HEK293 (cell line): Measurements from ENCODE around the gene LDHAL6B.

ENCODE experiments used
- CTCF ChIA-PET: fragments of 350-600 bp; formaldehyde crosslinking; extraction: SDS; loops from one replicate; lab custom pipeline; 2021; ENCODE audit warnings: antibody characterized with exemption; lab: Yijun Ruan, JAX
- POLR2A ChIA-PET: fragments of 300-600 bp; formaldehyde crosslinking; extraction: SDS; loops from one replicate; lab custom pipeline; 2020; ENCODE audit warnings: antibody characterized with exemption, inconsistent platforms; lab: Yijun Ruan, JAX
- H3K27ac ChIP-seq: fragments of 200-500 bp; sonication (Bioruptor generic); 2 replicates; pipeline ENCODE4 v1.5.1; 2014; ENCODE audit warnings: low read depth, low read length, control low read depth, inconsistent platforms; ENCODE audit errors: extremely low read depth
- H3K36me3 ChIP-seq, 2 experiments: fragments of 200-500 bp in 1 of 2; sonication (Bioruptor generic) in 1 of 2; 1 replicate in 1 of 2; 2 replicates in 1 of 2; pipeline ENCODE4 v1.5.1; 2014 to 2017; ENCODE audit warnings: inconsistent platforms in 2 of 2, low read length in 2 of 2; ENCODE audit not compliant: control insufficient read depth in 2 of 2, insufficient read depth in 1 of 2
- H3K4me1 ChIP-seq: fragments of 200-500 bp; sonication (Bioruptor generic); 2 replicates; pipeline ENCODE4 v1.5.1; 2014; ENCODE audit warnings: mild to moderate bottlenecking, low read length, inconsistent platforms; ENCODE audit not compliant: control insufficient read depth, insufficient read depth
- H3K4me3 ChIP-seq: 2 replicates; pipeline ENCODE4 v1.5.1; 2011; ENCODE audit warnings: low read depth, mild to moderate bottlenecking, control low read depth, low read length, moderate library complexity
- H3K9me3 ChIP-seq: fragments of 200-500 bp; sonication (Bioruptor generic); 2 replicates; pipeline ENCODE4 v1.5.1; 2014; ENCODE audit warnings: low read depth, low read length, inconsistent platforms; ENCODE audit not compliant: control insufficient read depth, insufficient read depth
- HOXC10 ChIP-seq: sonication (generic); formaldehyde crosslinking; IDR thresholded peaks from 2 replicates; pipeline ENCODE4 v1.8.1; 2023; ENCODE audit warnings: mild to moderate bottlenecking, missing genetic modification reagents
- KLF10 ChIP-seq: fragments of 450-650 bp; IDR thresholded peaks from 2 replicates; pipeline ENCODE4 v1.5.1; 2018; ENCODE audit warnings: missing biosample characterization, mild to moderate bottlenecking, missing genetic modification characterization
- KLF7 ChIP-seq: fragments of 450-650 bp; formaldehyde crosslinking; IDR thresholded peaks from 2 replicates; pipeline ENCODE4 v1.5.1; 2016; ENCODE audit warnings: missing biosample characterization, missing genetic modification characterization, borderline replicate concordance
- ZFHX2 ChIP-seq: fragments of 450-650 bp; formaldehyde crosslinking; conservative IDR thresholded peaks from 2 replicates; pipeline ENCODE4 v1.5.1; 2016; ENCODE audit warnings: missing biosample characterization, missing genetic modification characterization
- ZNF157 ChIP-seq: fragments of 450-650 bp; formaldehyde crosslinking; IDR thresholded peaks from 2 replicates; pipeline ENCODE4 v1.5.1; 2016; ENCODE audit warnings: missing biosample characterization, missing genetic modification characterization
- ZNF23 ChIP-seq: fragments of 450-650 bp; formaldehyde crosslinking; IDR thresholded peaks from 2 replicates; pipeline ENCODE4 v1.5.1; 2016; ENCODE audit warnings: missing biosample characterization, missing genetic modification characterization, borderline replicate concordance
- ZNF292 ChIP-seq: fragments of 450-650 bp; formaldehyde crosslinking; IDR thresholded peaks from 2 replicates; pipeline ENCODE4 v1.5.1; 2016; ENCODE audit warnings: low read depth, missing biosample characterization, missing genetic modification characterization, borderline replicate concordance
- ZNF394 ChIP-seq: fragments of 450-650 bp; formaldehyde crosslinking; IDR thresholded peaks from 2 replicates; pipeline ENCODE4 v1.5.1; 2016; ENCODE audit warnings: missing biosample characterization, missing genetic modification characterization, mild to moderate bottlenecking, moderate library complexity, borderline replicate concordance
- ZNF521 ChIP-seq: fragments of 450-650 bp; formaldehyde crosslinking; IDR thresholded peaks from 2 replicates; pipeline ENCODE4 v1.5.1; 2017; ENCODE audit warnings: missing biosample characterization, mild to moderate bottlenecking, missing genetic modification characterization
- ZNF596 ChIP-seq: fragments of 450-650 bp; IDR thresholded peaks from 2 replicates; pipeline ENCODE4 v1.5.0; 2018; ENCODE audit warnings: missing biosample characterization, mild to moderate bottlenecking, missing genetic modification characterization, moderate library complexity
- ZNF621 ChIP-seq: fragments of 450-650 bp; formaldehyde crosslinking; IDR thresholded peaks from 2 replicates; pipeline ENCODE4 v1.5.1; 2017; ENCODE audit warnings: missing biosample characterization, missing genetic modification characterization
- ZNF629 ChIP-seq: fragments of 450-650 bp; formaldehyde crosslinking; IDR thresholded peaks from 2 replicates; pipeline ENCODE4 v1.5.1; 2017; ENCODE audit warnings: missing biosample characterization, missing genetic modification characterization
- ZNF747 ChIP-seq: fragments of 450-650 bp; formaldehyde crosslinking; IDR thresholded peaks from 2 replicates; pipeline ENCODE4 v1.5.1; 2016; ENCODE audit warnings: missing biosample characterization, missing genetic modification characterization
- ZNF768 ChIP-seq: fragments of 450-650 bp; formaldehyde crosslinking; IDR thresholded peaks from 2 replicates; pipeline ENCODE4 v1.5.1; 2018; ENCODE audit warnings: missing biosample characterization, mild to moderate bottlenecking, missing genetic modification characterization
- TF ChIP-seq, protein P1 (sequence below): fragments of 450-650 bp; formaldehyde crosslinking; IDR thresholded peaks from 2 replicates; pipeline ENCODE4 v1.5.1; 2016; ENCODE audit warnings: missing biosample characterization, missing genetic modification characterization
- TF ChIP-seq, protein P2 (sequence below): fragments of 450-650 bp; formaldehyde crosslinking; IDR thresholded peaks from 2 replicates; pipeline ENCODE4 v1.5.0; 2017; ENCODE audit warnings: missing biosample characterization, missing genetic modification characterization, borderline replicate concordance
- TF ChIP-seq, protein P3 (sequence below): fragments of 450-650 bp; formaldehyde crosslinking; IDR thresholded peaks from 2 replicates; pipeline ENCODE4 v1.5.1; 2016; ENCODE audit warnings: missing biosample characterization, missing genetic modification characterization
- TF ChIP-seq, protein P4 (sequence below): fragments of 450-650 bp; formaldehyde crosslinking; conservative IDR thresholded peaks from 2 replicates; pipeline ENCODE4 v1.5.1; 2016; ENCODE audit warnings: low read depth, missing biosample characterization, missing genetic modification characterization
- TF ChIP-seq, protein P5 (sequence below): IDR thresholded peaks from 2 replicates; pipeline ENCODE4 v1.6.1; 2011; ENCODE audit warnings: mild to moderate bottlenecking, low read depth, low read length, borderline replicate concordance

Gene LDHAL6B

DNA sequence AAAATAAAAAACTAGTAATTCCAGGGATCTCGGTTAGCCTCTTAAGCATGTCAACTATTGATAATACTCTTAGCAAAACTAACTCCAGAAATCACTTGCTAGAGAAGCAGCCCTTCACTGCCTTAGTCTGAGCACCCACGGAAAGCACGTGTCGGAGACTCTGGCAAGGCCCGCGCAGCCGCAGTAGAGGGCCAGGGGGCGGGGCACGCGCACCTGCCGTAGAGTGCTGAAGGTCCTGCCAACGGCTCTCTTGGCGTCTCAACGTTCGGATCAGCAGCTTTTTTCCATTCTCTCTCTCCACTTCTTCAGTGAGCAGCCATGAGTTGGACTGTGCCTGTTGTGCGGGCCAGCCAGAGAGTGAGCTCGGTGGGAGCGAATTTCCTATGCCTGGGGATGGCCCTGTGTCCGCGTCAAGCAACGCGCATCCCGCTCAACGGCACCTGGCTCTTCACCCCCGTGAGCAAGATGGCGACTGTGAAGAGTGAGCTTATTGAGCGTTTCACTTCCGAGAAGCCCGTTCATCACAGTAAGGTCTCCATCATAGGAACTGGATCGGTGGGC, at the start of gene LDHAL6B:
Gene LDHAL6B, plus strand, starts transcription at position 221 of the 561 bp plus-strand sequence. Its CDS starts 98 bp downstream, at position 319.
- H3K36me3 ChIP-seq, result peaks cover 0 to 35% of the 10 kb centered on the region in 2 experiments; a peak in 2 of 3 replicates
- no peaks in the 10 kb centered on the region for H3K9me3 ChIP-seq

More for the DNA sequence above, at the start of gene LDHAL6B:
- Histone ChIP-seq H3K27ac (no peak within 1 kb of the TSS), H3K4me1 (no peaks in the 10 kb centered on the region), H3K4me3 (no peak within 1 kb of the TSS)
- ChIA-PET POLR2A (no interaction called here), CTCF (no interaction called here)
- TF ChIP-seq ZFHX2 (tag by site-specific recombination), result no peak
- no peak for TF ChIP-seq ZNF157 (tag by site-specific recombination)
- TF ChIP-seq ZNF521, result no peak
- no peak for TF ChIP-seq ZNF621 (tag by site-specific recombination)
- TF ChIP-seq ZNF747 (tag by site-specific recombination), result no peak
- no peak for TF ChIP-seq ZNF292 (tag by site-specific recombination)
- TF ChIP-seq, protein P1, sequence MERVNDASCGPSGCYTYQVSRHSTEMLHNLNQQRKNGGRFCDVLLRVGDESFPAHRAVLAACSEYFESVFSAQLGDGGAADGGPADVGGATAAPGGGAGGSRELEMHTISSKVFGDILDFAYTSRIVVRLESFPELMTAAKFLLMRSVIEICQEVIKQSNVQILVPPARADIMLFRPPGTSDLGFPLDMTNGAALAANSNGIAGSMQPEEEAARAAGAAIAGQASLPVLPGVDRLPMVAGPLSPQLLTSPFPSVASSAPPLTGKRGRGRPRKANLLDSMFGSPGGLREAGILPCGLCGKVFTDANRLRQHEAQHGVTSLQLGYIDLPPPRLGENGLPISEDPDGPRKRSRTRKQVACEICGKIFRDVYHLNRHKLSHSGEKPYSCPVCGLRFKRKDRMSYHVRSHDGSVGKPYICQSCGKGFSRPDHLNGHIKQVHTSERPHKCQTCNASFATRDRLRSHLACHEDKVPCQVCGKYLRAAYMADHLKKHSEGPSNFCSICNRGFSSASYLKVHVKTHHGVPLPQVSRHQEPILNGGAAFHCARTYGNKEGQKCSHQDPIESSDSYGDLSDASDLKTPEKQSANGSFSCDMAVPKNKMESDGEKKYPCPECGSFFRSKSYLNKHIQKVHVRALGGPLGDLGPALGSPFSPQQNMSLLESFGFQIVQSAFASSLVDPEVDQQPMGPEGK (tag by site-specific recombination), result no peak
- TF ChIP-seq ZNF768 (tag by site-specific recombination), result no peak
- no peak for TF ChIP-seq ZNF394 (tag by site-specific recombination)
- TF ChIP-seq KLF7, result no peak
- TF ChIP-seq, protein P2, sequence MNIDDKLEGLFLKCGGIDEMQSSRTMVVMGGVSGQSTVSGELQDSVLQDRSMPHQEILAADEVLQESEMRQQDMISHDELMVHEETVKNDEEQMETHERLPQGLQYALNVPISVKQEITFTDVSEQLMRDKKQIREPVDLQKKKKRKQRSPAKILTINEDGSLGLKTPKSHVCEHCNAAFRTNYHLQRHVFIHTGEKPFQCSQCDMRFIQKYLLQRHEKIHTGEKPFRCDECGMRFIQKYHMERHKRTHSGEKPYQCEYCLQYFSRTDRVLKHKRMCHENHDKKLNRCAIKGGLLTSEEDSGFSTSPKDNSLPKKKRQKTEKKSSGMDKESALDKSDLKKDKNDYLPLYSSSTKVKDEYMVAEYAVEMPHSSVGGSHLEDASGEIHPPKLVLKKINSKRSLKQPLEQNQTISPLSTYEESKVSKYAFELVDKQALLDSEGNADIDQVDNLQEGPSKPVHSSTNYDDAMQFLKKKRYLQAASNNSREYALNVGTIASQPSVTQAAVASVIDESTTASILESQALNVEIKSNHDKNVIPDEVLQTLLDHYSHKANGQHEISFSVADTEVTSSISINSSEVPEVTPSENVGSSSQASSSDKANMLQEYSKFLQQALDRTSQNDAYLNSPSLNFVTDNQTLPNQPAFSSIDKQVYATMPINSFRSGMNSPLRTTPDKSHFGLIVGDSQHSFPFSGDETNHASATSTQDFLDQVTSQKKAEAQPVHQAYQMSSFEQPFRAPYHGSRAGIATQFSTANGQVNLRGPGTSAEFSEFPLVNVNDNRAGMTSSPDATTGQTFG, result no peak
- no peak for TF ChIP-seq KLF10 (tag by site-specific recombination)
- no peak for TF ChIP-seq ZNF596 (tag by site-specific recombination)
- no peak for TF ChIP-seq ZNF23 (tag by site-specific recombination)
- TF ChIP-seq HOXC10 (CRISPR knock-in tag), result no peak
- no peak for TF ChIP-seq ZNF629 (tag by site-specific recombination)
- TF ChIP-seq, protein P3, sequence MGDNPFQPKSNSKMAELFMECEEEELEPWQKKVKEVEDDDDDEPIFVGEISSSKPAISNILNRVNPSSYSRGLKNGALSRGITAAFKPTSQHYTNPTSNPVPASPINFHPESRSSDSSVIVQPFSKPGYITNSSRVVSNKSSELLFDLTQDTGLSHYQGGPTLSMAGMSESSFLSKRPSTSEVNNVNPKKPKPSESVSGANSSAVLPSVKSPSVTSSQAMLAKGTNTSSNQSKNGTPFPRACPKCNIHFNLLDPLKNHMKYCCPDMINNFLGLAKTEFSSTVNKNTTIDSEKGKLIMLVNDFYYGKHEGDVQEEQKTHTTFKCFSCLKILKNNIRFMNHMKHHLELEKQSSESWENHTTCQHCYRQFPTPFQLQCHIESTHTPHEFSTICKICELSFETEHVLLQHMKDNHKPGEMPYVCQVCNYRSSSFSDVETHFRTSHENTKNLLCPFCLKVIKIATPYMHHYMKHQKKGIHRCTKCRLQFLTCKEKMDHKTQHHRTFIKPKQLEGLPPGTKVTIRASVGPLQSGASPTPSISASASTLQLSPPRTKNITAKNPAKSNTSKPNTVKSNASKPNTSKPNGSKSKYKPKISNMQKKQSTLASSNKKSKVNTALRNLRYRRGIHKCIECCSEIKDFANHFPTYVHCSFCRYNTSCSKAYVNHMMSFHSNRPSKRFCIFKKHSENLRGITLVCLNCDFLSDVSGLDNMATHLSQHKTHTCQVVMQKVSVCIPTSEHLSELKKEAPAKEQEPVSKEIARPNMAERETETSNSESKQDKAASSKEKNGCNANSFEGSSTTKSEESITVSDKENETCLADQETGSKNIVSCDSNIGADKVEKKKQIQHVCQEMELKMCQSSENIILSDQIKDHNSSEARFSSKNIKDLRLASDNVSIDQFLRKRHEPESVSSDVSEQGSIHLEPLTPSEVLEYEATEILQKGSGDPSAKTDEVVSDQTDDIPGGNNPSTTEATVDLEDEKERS, result no peak
- TF ChIP-seq, protein P4, sequence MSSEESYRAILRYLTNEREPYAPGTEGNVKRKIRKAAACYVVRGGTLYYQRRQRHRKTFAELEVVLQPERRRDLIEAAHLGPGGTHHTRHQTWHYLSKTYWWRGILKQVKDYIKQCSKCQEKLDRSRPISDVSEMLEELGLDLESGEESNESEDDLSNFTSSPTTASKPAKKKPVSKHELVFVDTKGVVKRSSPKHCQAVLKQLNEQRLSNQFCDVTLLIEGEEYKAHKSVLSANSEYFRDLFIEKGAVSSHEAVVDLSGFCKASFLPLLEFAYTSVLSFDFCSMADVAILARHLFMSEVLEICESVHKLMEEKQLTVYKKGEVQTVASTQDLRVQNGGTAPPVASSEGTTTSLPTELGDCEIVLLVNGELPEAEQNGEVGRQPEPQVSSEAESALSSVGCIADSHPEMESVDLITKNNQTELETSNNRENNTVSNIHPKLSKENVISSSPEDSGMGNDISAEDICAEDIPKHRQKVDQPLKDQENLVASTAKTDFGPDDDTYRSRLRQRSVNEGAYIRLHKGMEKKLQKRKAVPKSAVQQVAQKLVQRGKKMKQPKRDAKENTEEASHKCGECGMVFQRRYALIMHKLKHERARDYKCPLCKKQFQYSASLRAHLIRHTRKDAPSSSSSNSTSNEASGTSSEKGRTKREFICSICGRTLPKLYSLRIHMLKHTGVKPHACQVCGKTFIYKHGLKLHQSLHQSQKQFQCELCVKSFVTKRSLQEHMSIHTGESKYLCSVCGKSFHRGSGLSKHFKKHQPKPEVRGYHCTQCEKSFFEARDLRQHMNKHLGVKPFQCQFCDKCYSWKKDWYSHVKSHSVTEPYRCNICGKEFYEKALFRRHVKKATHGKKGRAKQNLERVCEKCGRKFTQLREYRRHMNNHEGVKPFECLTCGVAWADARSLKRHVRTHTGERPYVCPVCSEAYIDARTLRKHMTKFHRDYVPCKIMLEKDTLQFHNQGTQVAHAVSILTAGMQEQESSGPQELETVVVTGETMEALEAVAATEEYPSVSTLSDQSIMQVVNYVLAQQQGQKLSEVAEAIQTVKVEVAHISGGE (tag by site-specific recombination), result no peak
- TF ChIP-seq, protein P5, sequence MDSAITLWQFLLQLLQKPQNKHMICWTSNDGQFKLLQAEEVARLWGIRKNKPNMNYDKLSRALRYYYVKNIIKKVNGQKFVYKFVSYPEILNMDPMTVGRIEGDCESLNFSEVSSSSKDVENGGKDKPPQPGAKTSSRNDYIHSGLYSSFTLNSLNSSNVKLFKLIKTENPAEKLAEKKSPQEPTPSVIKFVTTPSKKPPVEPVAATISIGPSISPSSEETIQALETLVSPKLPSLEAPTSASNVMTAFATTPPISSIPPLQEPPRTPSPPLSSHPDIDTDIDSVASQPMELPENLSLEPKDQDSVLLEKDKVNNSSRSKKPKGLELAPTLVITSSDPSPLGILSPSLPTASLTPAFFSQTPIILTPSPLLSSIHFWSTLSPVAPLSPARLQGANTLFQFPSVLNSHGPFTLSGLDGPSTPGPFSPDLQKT, result no peak
